HL-60/S4 (cell line): Measurements from ENCODE around the gene INKA2.

Experiments
- in situ Hi-C: fragments of 300-500 bp; cut with MboI; formaldehyde crosslinking; loops from 2 replicates; pipeline ENCODE4 v1.14.3; 2022; ENCODE audit warnings: low sequenced_read_pairs

The INKA2 gene

GRCh38 chr1:111734856-111735255, 4.3 kb downstream of the INKA2 start:
- in situ Hi-C loops, result no loop called here

- in situ Hi-C loops, result no loop called here
Observed at GRCh38 chr1:111734426-111734825, 4.8 kb downstream of the INKA2 start.

GRCh38 chr1:111733992-111734341, 5.2 kb downstream of the INKA2 start:
- in situ Hi-C loops, result no loop called here

GRCh38 chr1:111733183-111733991, 5.8 kb downstream of the INKA2 start:
- in situ Hi-C loops, result no loop called here

GRCh38 chr1:111732718-111733117, 6.5 kb downstream of the INKA2 start:
- in situ Hi-C loops, result no loop called here

GRCh38 chr1:111731956-111732355, 7.2 kb downstream of the INKA2 start:
- in situ Hi-C loops, result no loop called here

- in situ Hi-C loops, result no loop called here
Observed at GRCh38 chr1:111730706-111731105, 8.5 kb downstream of the INKA2 start.

GRCh38 chr1:111729946-111730681, 9.1 kb downstream of the INKA2 start:
- in situ Hi-C loops, result no loop called here

GRCh38 chr1:111729271-111729921, 9.8 kb downstream of the INKA2 start:
- in situ Hi-C loops, result no loop called here

GRCh38 chr1:111727056-111727455, 12.1 kb downstream of the INKA2 start:
- in situ Hi-C loops, result no loop called here

GRCh38 chr1:111725192-111725591, 14.0 kb downstream of the INKA2 start:
- in situ Hi-C loops, result no loop called here

- in situ Hi-C loops, result no loop called here
Observed at GRCh38 chr1:111723871-111724270, 15.3 kb downstream of the INKA2 start.

- in situ Hi-C loops, result no loop called here
Observed at GRCh38 chr1:111723091-111723806, 15.9 kb downstream of the INKA2 start.

GRCh38 chr1:111720977-111721786, 18.0 kb downstream of the INKA2 start:
- in situ Hi-C loops, result no loop called here

- in situ Hi-C loops, result no loop called here
Observed at GRCh38 chr1:111720274-111720976, 18.8 kb downstream of the INKA2 start.

GRCh38 chr1:111719674-111720132, 19.5 kb downstream of the INKA2 start:
- in situ Hi-C loops, result loop anchor here (5.0 kb wide), 1 partner anchor 33 kb away; no protein-coding TSS in a partner anchor

- in situ Hi-C loops, result loop anchor here (5.0 kb wide), 1 partner anchor 33 kb away; no protein-coding TSS in a partner anchor
Observed at GRCh38 chr1:111719135-111719534, 20.1 kb downstream of the INKA2 start.

GRCh38 chr1:111717450-111717849, 21.7 kb downstream of the INKA2 start:
- in situ Hi-C loops, result loop anchor here (5.0 kb wide), 1 partner anchor 35 kb away; no protein-coding TSS in a partner anchor

GRCh38 chr1:111716333-111716732, 22.9 kb downstream of the INKA2 start:
- in situ Hi-C loops, result loop anchor here (5.0 kb wide), 1 partner anchor 36 kb away; no protein-coding TSS in a partner anchor
